ENCODE data around the gene TP53BP1.
"Not testable (repeated sequence)": the region's sequence is repeated elsewhere in the genome, so short reads cannot be mapped to it uniquely, and the experiment has no call there.

TP53BP1 gene

DNA sequence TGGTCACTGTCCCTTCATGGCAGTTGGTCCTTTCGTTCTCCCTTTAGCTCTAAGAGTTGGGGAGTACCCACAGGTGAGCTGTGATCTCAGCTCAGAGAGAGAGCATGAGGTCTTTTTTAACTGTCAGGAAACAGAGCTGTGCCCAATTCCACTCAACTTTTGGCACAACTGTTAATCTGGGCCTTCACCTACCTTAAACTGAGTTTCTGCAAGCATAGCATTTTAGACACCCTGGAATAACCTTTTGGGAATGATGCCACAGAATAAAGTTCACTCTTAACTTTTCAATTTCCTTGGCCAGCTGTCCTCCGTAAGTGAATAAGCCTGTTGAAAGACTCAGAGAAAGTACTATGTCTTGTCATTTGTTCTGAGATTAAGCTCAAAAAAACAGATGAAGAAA, 86.1 kb downstream of the TP53BP1 start:
- DNase-seq, result no peak

DNA sequence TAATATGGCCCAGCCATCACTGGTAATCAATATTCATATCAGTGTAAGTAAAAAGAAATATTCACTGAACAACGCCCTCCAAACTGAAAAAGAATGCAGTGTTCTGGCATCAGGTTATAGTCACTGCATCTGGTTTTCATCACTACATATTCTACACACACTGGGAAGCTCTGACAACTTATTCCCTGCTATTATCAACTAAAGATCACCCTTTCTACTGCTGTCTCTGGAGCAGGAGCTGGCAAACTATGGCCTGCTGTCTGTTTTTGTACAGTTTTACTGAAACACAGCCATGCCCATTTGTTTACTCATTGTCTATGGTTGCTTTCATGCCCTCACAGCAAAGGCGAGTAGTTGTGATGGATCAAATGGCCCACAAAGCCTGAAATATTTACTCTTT, 86.8 kb downstream of the TP53BP1 start:
- DNase-seq, result no peak

DNA sequence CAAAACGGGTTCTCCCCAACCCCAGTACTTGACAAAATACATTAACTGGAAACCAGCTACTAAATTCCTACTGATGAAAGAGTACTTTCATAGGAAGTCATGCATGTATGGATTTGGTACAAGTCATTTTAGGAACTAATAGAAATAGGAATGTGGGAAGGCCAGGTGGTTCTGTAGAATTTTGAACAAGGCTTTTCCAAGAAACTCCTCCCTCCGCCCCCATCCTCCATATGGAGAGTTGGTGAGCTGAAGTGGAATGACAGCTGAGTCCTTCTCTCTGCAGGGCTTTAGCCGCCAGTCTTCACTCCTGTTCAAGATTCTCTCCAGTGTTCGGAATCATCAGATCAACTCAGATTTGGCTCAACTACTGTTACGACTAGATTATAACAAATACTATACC, 88.8 kb downstream of the TP53BP1 start:
- DNase-seq, result no peak

DNA sequence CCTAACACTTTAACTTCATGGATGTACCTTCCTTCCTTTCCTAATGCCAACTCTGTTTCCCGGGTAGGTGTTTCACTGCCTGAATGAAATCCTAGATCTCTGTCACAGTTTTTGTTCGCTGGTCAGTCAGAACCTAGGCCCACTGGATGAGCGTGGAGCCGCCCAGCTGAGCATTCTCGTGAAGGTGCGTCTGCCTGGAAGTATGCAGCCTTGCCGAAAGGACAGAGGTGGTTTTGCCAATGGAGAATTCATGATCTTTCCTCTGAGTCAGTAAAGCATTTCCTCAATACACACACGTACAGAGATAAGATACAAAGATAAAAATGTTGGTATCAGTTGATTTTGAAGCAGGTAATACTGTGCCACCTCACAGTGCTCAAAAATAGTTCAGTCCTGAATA, 89.3 kb downstream of the TP53BP1 start:
- DNase-seq, result no peak

DNA sequence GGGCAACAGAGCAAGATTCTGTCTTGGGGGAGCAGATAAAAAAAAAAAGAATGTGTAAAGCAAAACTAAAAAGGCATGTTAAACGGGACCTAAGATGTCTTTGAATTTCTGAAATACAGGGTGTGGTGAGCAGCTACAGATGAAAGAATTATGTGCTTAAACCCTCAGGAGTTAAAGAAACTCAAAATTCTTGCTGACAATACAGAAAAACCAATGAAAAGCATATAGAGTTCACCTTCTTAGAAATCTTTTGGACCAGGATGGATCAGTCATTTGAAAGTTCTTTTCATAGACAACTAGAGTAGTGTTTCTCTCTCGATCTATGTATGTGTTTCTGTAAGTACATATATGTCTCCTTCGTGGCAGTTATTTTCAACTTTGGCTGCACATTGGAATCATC, 90.7 kb downstream of the TP53BP1 start:
- no peak for DNase-seq

DNA sequence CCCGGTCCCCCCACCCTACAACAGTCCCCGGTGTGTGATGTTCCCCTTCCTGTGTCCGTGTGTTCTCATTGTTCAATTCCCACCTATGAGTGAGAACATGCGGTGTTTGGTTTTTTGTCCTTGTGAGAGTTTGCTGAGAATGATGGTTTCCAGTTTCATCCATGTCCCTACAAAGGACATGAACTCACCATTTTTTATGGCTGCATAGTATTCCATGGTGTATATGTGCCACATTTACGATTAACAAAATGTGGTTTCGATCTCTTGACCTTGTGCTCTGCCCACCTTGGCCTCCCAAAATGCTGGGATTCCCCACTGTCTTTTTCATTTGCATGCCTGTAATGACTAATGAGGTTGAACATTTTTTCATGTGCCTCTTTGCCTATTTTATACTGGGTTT, 99.4 kb downstream of the TP53BP1 start:
- DNase-seq, result not testable (repeated sequence)

DNA sequence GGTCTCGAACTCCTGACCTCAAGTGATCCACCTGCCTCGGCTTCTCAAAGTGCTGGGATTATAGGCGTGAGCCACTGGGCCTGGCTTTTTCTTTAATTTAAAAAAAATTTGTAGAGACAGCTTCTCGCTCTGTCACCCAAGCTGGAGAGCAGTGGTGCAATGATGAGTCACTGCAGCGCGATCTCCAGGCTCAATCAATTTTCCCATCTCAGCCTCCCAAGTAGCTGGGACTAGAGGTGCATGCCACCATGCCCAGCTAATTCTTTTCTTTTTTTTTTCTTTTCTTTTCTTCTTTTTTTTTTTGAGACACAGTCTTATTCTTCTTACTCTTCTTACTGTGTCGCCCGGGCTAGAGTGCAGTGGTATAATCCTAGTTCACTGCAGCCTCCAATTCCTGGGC, 102.2 kb downstream of the TP53BP1 start:
- no peak for DNase-seq

DNA sequence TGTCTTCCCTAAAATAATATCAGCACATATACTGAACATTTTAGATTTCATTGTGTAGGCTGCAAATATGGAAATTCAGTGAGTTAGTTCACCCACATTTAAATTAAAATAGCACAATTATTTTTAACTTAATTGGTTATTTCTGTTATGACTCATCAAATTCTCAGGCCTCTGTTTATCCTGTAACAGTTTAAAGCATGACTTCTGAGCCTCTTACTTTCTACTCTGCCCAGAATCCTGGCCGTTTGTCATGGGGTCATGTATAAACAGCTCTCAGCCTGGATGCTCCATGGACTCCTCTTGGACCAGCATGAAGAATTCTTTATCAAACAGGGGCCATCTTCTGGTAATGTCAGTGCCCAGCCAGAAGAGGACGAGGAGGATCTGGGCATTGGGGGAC, 109.9 kb downstream of the TP53BP1 start:
- DNase-seq, result no peak

DNA sequence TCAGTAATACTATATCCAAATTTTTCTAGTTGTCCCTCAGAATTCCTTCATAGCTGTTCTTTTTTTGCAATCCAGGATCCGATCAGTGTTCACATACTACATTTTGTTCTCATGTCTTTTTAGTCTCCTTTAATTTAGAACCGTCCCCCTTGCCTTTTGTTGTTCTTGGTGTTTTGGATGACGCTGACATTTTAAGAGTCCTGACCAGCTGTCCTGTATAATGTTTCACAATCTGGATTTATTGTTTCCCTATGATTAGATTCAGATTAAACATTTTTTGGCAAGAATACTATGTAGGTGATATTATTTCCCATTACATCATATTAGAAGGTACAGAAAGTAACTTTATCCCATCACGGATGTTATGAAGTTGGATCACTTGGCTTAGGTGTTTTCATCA, 110.6 kb downstream of the TP53BP1 start:
- DNase-seq, result no peak

DNA sequence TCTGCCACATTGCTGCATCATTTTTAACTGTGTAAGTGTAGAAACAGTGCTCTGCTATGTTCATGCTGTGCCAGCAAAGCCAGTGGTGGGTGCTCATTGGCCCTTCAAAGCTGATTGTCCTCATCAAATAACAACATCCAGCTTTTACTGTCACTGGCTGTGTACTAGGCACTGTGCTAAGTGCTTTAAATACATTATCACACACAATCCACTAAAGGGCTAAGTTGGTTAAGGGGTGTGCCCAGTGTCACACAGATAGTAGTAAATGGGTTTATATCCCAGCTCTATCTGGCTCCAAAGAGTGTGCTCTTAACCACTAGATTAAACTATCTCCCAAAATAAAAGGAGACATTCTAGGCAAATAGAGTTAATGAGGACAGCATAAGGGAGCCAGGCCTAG, 114.4 kb downstream of the TP53BP1 start:
- no peak for DNase-seq

DNA sequence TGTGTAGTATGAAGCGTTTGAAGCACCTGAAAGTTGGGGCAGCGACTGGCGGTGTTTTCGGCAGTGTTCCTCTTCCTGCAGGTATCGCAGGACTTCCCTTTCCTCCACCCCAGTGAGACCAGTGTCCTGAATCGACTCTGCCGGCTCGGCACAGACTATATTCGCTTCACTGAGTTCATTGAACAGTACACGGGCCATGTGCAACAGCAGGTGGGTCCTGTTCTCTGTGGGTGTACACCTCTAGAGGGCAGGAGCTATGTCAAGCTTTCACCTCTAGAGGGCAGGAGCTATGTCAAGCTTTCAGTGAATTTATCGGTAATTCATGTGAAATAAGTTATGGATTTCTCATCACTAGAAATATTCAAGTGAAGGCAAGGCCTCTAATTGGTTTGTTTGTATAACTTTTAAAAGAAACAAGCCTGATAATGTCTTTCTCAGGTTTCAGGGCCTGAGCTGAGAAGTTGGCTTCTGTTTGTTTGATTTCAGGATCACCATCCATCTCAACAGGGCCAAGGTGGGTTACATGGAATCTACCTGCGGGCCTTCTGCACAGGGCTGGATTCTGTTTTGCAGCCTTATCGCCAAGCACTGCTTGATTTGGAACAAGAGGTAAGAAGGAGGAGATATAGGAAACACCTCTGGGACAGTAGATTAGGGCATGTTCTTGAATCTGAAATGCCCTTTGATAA, 116.8 kb downstream of the TP53BP1 start:
- DNase-seq, result no peak

DNA sequence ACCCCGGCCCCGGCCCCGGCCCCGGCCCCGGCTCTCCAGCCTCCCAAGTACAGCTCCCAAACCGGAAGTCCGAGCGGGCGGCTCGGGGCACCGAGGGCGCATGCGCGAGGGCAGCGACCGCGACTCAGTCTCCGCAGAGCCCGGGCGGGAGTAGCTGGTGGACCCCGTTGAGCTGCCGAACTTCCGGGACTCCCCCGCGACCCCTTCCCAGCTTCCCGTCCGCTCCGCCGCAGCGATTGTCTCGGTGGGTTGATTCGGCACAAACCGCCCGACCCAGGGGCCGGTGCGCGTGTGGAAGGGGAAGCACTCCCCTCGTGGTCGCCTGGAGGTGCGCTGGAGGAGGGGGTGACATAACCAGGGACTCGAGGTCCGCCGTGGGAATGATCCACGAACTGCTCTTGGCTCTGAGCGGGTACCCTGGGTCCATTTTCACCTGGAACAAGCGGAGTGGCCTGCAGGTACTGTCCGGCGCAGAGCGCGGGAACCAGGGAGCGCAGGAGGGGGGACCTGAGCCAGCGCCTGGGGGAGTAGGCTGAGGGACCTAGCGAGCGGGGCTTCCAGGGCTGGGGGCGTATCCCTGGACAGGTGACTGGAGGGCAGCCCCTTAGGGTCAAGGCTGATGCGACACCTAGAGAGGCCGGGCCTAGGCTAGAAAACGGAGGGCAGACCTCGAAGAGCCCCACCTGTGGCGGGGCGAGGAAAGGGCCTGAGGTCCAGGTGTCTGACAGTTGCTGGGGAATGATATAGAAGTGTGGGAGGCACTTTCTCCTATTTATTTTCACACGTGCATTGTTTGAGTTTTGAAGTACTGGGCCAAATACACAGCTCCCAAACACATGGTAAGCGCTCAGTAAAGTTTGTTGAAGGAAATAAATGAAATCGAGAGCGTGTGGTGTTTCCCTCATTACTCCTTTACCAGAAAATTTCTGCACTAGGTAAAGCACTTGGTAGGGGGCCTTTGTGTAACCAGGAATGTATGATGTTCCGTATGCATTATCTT, 121.7 kb downstream of the TP53BP1 start, which contains the start of the genes TUBGCP4 and ZSCAN29:
Gene TUBGCP4 (plus strand): TSS at position 127 of the 1,000 bp plus-strand sequence. CDS start 254 bp downstream, at position 381.
Gene ZSCAN29 (minus strand): TSS at position 69 of the 1,000 bp plus-strand sequence. CDS start 1,130 bp downstream, outside the sequence.
- DNase-seq, result peak; percentile 54

DNA sequence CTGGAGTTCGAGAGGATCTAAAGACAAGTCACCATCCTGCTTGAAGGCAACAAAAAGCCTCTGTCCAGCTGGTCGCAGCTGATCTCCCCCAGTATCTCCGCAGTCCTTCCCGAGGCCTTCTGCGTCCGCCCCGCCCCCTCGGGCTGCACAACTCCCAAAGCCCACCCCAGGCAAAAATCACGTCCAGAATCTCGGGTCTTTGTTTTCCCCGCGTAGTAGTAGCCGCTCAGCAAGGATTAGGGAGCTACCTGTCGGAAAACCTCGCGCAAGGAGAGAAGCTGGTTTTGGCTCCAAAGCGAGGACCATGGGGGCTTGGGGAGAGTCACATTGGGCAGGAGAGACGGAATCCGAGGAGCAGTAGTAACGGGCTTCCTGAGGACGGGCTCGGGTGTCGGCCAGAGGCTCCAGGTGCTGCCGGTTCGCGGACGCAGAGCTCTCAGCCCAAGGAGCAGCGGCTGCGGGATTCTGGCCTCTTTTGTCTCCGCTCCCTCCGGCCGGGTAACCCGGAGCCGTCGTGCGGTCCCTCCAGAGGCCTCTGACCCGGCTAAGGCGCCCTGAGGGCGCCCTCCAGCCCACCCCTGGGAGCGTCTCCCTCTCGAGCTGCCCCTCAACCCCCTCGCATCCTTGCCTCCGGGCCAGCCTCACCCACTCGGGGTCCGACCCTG, 122.5 kb downstream of the TP53BP1 start:
- no peak for DNase-seq

DNA sequence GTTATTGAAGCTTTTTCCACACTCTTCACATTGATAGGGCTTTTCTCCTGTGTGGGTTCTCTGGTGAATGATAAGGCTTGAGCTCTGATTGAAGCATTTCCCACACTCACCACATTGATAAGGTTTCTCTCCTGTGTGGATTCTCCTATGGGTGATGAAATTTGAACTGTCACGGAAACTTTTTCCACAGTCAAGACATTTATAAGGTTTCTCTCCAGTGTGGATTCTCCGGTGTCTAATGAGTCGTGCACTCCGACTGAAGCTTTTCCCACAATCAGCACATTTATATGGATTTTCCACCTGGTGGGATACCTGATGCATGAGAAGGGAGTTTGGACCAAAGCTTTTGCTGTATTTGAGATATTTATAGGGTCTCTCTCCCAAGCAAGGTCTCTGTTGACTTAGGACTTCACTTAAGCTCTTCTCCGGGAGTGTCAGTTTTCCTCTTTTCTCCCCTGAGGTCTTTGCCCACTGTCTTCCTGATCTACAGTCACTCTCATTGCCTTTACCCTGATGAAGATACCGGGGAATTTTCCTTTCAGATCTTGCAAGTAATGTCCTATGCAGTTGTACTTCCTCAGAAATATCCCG, 131.5 kb downstream of the TP53BP1 start:
- no peak for DNase-seq

DNA sequence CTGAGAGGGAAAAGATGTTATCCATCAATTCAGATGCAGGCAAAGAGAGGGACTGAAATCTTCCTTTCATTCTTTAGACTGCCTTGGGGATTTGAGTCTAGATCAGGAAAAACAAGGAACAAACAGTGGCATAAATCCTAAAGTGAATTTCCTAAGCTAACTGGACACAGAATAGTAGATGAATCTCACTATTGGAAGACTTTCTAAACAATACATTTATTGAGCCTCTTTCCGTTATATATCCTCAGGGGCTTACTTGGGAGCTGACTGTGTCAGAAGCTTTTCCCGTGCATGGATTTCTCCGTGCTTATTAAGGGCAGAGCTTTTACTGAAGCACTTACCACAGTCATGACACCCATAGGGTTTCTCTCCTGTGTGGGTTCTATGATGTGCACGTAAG, 132.1 kb downstream of the TP53BP1 start:
- no peak for DNase-seq
